ENCODE measurements around the gene PLEKHA6.

PLEKHA6 gene

GRCh38 chr1:204359474-204360255 lies at the start of gene PLEKHA6:
PLEKHA6 (minus strand) TSS chr1:204359929; CDS start chr1:204273727, 86,202 bp downstream.
- in situ Hi-C loops (cut with MboI; ENCODE audit: low pct_unique_long_range_greater_than_20kb, low sequenced_read_pairs): loop anchor here (25.0 kb wide), 1 partner anchor 197 kb away; the partner anchor contains the start of genes ETNK2 and REN

DNA sequence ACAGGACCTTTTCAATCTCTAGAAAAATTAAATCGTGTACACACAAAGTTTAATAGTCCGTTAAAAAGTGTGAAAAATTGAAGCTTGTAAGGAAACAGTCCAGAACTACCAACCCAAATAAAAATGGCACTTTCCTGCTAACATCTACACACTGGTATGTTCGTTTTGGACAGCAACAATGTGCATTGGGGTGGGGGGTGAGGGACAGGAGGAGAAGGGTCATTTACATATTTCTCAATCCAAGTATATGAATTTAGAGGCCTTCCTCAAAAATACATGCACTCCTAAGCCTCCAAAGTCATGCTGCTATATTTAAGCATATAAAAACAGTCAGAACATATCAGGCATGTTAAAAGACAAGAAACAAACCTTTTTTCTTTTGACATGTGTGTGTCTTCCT lies 49.4 kb upstream of the PLEKHA6 start:
- DNase-seq: peak; percentile 35
- in situ Hi-C loops (cut with MboI; ENCODE audit: low pct_unique_long_range_greater_than_20kb, low sequenced_read_pairs): no loop called here

More at GRCh38 chr1:204359474-204360255, at the start of gene PLEKHA6:
- DNase-seq: no peak

GRCh38 chr1:204408602-204409001 lies 48.9 kb upstream of the PLEKHA6 start:
- in situ Hi-C loops (cut with MboI; ENCODE audit: low pct_unique_long_range_greater_than_20kb, low sequenced_read_pairs): no loop called here
- DNase-seq: no peak

DNA sequence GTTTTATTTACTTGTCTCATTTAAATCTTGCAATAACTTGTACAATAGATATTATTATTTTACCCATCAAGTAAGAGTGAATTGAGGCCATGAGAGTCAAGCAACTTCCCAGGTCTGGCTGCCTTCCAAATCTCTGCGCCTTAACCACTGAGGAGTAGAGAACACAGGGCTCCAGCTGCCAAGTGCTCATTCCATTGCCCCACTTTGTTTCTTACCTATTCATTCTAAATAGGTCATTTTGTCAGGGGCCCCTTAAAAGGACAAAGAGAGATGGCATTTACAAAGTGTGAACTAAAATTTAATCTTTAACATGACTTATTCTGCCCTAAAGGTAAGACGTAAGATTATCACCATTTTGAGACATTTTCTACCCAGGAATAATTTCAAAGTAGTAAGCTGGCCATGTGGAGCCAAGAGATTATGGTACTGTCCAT lies 48.4 kb upstream of the PLEKHA6 start:
- in situ Hi-C loops (cut with MboI; ENCODE audit: low pct_unique_long_range_greater_than_20kb, low sequenced_read_pairs): no loop called here

DNA sequence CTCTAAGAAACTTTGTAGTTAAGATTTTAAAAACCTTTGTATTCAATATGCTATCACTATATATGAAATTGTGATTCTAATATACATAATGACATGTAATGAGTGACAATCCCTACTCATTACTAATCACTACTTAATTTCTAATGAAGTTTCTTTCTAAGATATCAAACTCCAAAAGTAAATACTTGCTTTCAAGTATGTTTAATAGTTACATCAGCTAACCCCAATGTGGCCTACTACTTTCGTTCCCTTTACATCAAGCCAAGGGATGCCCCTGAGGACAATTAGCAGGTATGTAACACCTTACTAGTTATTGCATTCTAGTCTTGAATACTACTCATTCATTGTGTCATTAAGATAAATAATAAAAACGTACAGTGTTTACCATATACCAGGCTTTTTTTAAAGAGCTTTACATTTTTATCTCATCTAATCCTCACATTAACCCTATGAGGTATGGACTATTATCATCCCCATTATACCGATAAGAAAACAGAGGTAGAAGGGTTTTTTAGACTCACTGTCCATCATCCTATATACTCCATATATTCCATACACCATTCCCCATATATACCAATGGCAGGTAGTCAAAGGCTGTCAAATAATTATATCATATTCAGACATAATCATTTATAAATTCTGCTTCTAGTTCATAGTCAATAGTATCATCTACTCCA lies 47.7 kb upstream of the PLEKHA6 start:
- DNase-seq: no peak
- in situ Hi-C loops (cut with MboI; ENCODE audit: low pct_unique_long_range_greater_than_20kb, low sequenced_read_pairs): no loop called here

More for the DNA sequence above, 48.4 kb upstream of the PLEKHA6 start:
- peak; percentile 49 for DNase-seq

DNA sequence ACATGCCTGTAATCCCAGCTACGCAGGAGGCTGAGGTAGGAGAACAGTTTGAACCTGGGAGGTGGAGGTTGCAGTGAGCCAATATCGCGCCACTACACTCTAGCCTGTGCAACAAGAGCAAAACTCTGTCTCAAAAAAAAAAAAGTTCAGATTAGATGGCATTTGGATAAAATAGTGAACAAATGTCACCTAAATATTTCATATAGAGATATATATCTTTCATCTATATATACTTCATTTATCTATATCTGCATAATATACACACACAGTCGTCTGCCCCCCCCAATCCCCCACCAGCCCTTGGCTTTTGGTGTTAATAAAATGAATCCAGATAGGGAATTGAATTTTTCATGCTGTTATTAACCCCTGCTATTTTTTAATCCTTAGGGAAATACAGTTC lies 46.9 kb upstream of the PLEKHA6 start:
- in situ Hi-C loops (cut with MboI; ENCODE audit: low pct_unique_long_range_greater_than_20kb, low sequenced_read_pairs): no loop called here
- DNase-seq: no peak

DNA sequence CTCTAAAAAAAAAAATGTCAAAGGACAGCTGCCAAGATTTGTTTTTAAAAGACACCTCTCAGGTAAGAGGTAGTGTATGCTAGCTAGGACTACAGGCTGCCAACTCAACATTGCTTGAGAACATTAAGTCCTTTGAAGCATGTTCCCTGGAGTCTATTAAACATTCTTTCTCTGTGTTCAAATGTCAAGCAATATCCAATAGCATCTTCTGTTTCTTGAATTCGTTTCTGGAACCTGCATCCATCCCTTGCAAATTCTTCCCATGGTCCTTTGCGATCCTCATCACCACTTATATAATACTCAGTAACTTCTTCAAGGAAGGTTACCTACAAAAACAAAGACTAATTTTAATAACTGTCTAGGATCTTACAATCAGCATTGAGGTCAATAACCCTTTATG lies 46.3 kb upstream of the PLEKHA6 start:
- no peak for DNase-seq
- in situ Hi-C loops (cut with MboI; ENCODE audit: low pct_unique_long_range_greater_than_20kb, low sequenced_read_pairs): no loop called here

- no peak for DNase-seq
- in situ Hi-C loops (cut with MboI; ENCODE audit: low pct_unique_long_range_greater_than_20kb, low sequenced_read_pairs): no loop called here
Measured at GRCh38 chr1:204404629-204405028, 44.9 kb upstream of the PLEKHA6 start.

DNA sequence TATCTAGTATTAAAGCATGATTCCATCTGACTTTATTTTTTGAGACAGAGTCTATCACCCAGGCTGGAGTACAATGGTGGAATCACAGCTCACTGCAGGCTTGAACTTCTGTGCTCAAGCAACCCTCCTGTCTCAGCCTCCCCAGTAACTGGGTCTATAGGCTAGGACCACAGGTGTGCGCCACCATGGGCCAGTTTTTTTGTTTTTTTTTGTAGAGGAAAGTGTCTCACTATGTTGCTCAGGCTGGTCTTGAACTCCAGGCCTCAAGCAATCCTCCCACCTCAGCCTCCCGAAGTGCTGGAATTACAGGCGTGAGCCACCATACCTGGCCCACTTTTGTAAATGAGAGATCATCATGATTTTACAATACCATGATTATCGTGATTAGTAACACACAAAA lies 42.7 kb upstream of the PLEKHA6 start:
- DNase-seq: no peak
- in situ Hi-C loops (cut with MboI; ENCODE audit: low pct_unique_long_range_greater_than_20kb, low sequenced_read_pairs): no loop called here

GRCh38 chr1:204401730-204402129 lies 42.0 kb upstream of the PLEKHA6 start:
- DNase-seq: no peak
- in situ Hi-C loops (cut with MboI; ENCODE audit: low pct_unique_long_range_greater_than_20kb, low sequenced_read_pairs): no loop called here

- DNase-seq: no peak
- in situ Hi-C loops (cut with MboI; ENCODE audit: low pct_unique_long_range_greater_than_20kb, low sequenced_read_pairs): no loop called here
Measured at GRCh38 chr1:204400882-204401510, 41.3 kb upstream of the PLEKHA6 start.

GRCh38 chr1:204398197-204399125 lies 38.7 kb upstream of the PLEKHA6 start:
- peak; percentile 80 for DNase-seq
- in situ Hi-C loops (cut with MboI; ENCODE audit: low pct_unique_long_range_greater_than_20kb, low sequenced_read_pairs): no loop called here

- no peak for DNase-seq
- in situ Hi-C loops (cut with MboI; ENCODE audit: low pct_unique_long_range_greater_than_20kb, low sequenced_read_pairs): no loop called here
Measured at GRCh38 chr1:204396015-204396583, 36.4 kb upstream of the PLEKHA6 start.

DNA sequence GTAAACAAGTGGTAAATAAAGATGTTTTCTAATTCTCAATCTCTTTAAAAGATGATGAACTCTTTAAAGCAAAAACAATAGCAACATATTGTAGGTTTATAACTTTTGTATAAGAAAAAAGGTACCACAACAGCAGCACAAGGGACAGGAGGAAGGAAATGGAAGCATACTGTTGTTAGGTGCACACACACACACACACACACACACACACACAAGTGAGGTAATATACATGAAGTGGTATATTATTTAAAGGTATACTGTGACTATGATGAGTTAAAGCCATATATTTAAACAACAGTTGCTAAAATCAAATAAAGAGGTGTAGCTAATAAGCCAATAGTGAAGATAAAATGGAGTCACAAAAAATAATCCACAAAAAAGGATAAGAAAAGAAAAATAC lies 31.9 kb upstream of the PLEKHA6 start:
- DNase-seq: no peak
- in situ Hi-C loops (cut with MboI; ENCODE audit: low pct_unique_long_range_greater_than_20kb, low sequenced_read_pairs): no loop called here

DNA sequence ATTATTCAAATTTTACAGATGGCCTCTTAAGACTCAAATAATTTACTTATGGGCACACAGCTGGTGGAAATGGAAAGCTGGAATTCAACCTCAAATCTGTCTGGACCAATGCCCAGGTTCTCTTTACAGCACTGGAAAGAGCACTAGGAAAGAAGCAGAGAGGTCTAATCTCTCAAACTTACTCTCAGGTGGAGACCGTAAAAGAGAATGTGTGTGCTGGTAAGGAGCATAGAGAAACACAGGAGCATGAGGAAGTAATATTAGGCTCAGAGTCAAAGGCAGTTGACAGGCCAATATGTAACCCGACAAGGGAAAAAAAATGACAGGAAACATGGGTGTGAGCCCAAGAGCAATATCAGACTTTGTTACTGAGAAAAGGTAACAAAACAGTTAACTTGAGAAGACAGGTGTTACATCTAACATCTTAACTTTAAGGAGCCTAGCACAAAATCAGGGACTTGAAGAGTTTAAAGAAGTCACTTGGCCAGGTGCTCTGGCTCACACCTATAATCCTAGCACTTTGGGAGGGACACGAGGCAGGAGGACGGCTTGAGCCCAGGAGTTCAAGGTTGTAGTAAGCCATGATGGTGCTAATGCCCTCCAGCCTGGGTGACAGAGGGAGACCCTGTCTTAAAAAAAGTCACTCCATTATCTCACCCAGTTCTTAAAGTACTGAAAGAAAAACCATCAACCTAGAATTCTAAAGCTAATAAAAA lies 31.2 kb upstream of the PLEKHA6 start:
- in situ Hi-C loops (cut with MboI; ENCODE audit: low pct_unique_long_range_greater_than_20kb, low sequenced_read_pairs): no loop called here
- peak; percentile 31 for DNase-seq

- in situ Hi-C loops (cut with MboI; ENCODE audit: low pct_unique_long_range_greater_than_20kb, low sequenced_read_pairs): no loop called here
- no peak for DNase-seq
Measured at GRCh38 chr1:204385727-204386126, 26.0 kb upstream of the PLEKHA6 start.

GRCh38 chr1:204384636-204385352 lies 25.1 kb upstream of the PLEKHA6 start:
- in situ Hi-C loops (cut with MboI; ENCODE audit: low pct_unique_long_range_greater_than_20kb, low sequenced_read_pairs): no loop called here

More at GRCh38 chr1:204384636-204385352, 25.1 kb upstream of the PLEKHA6 start:
- DNase-seq: no peak

Measured in KBM-7 (cell line).